ENCODE results near the gene CGNL1. TPM values are rescaled to one million over a fixed set of nuclear protein-coding genes. Genes with fewer than 3 reads are reported as not detected.

CGNL1 gene
- total RNA-seq, 4 donors from 2014 or later = 1.6 to 3.3 (median 2.6) TPM

DNA sequence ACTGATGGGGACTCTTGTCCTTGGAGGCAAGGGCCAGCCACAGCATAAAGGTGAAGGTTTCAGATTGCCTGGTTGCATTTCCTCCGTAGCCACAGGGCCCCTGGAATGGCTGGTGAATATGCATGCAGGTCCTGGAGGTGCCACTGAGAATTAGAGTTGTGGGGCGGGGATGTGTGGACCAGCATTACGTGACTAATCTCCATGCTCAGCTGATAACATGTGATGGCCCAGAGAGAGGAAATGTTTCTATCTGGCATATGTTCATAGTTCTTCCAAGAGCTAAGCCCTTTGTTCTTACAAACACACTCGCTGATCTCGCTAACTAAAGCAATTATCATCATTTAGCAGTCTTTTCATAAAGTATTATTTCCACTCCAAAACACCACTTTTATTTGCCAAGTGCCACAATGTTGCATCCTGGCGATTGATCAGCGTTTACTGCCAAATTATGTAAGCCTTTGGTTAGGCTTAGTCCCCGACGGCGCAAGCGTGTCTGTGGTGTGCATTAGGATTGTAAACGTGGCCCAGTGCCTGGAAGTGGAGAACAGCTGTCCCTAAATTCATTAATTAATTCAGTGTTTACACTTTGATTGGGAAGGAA is 55.9 kb downstream of the CGNL1 start:
- TF ChIP-seq, protein P1, sequence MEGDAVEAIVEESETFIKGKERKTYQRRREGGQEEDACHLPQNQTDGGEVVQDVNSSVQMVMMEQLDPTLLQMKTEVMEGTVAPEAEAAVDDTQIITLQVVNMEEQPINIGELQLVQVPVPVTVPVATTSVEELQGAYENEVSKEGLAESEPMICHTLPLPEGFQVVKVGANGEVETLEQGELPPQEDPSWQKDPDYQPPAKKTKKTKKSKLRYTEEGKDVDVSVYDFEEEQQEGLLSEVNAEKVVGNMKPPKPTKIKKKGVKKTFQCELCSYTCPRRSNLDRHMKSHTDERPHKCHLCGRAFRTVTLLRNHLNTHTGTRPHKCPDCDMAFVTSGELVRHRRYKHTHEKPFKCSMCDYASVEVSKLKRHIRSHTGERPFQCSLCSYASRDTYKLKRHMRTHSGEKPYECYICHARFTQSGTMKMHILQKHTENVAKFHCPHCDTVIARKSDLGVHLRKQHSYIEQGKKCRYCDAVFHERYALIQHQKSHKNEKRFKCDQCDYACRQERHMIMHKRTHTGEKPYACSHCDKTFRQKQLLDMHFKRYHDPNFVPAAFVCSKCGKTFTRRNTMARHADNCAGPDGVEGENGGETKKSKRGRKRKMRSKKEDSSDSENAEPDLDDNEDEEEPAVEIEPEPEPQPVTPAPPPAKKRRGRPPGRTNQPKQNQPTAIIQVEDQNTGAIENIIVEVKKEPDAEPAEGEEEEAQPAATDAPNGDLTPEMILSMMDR (IDR thresholded peaks at IDR 0.05; ENCODE audit: low read depth) = no peak

DNA sequence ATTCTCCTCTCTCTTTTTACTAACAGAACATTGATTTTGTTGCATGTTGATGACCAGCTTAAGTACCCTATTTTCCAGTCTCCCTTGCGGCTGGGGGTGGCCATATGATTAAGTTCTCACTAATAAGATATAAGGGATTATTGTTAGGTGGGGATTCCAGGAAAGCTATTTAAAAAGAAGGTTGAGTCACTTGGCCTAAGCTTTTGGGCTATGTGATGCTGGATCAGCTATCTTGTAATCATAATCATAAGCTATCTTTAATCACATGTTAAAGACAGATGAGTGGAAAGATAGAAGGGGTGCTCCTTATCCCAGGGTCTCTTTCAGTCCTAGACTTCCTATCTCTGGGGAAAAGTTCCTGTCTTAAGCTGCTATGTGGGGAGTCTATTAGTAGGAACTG is 59.9 kb downstream of the CGNL1 start:
- TF ChIP-seq, protein P1 (IDR thresholded peaks at IDR 0.05; ENCODE audit: low read depth) = no peak

DNA sequence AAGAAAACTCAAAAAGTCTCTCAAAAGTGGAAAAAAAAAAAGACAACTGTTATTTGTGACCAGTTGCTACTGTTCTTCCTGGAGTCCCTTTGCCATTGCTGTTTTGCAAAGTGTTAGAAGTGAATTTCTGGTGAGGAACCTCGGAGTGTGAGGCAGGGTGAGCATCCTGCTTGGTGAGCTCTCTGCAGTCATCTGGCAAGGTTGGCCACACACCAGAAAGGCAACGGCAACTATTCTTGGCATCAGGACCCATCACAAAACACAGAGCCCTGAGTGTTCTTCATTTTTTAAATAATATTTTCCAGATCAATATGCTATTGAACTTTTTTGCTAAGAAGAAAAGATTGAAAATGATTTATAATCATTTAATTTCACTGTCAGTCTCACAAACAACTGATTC is 60.7 kb downstream of the CGNL1 start:
- TF ChIP-seq, protein P1 (IDR thresholded peaks at IDR 0.05; ENCODE audit: low read depth) = no peak

- TF ChIP-seq, protein P1 (IDR thresholded peaks at IDR 0.05; ENCODE audit: low read depth) = no peak
Measured at GRCh38 chr15:57437564-57437963, 61.3 kb downstream of the CGNL1 start.

- TF ChIP-seq, protein P1 (IDR thresholded peaks at IDR 0.05; ENCODE audit: low read depth) = no peak
Measured at GRCh38 chr15:57438166-57438565, 61.9 kb downstream of the CGNL1 start.

DNA sequence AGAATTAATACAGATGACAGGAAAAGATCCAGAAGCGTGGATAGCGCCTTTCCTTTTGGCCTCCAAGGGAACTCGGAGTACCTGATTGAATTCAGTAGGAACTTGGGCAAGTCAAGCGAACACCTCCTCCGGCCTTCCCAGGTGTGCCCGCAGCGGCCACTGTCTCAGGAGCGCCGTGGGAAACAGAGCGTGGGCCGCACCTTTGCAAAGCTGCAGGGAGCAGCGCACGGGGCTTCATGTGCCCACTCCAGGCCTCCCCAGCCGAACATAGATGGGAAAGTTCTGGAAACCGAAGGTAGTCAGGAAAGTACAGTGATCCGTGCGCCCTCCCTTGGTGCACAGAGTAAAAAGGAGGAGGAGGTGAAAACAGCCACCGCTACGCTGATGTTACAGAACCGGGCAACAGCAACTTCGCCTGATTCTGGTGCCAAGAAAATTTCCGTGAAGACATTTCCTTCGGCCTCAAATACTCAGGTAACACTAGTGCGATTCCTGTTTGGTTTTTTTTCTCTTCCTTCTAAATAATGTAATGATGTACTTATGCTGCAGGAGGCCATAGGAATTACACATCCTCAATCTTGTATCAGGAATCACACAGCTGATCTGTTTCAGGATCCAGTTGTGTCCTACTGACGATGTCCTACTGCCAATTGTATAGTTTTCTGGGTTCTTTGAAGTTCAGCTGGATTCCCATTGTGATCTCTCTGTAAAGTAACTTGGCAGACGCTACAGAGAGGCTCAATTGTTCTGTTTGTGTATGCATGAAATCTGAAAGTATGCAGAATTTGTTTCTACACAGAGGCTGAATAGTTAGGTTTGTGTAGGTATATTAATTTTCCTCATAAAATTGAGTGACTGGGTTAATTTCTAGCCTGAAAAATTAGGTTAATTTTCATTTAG is 63.1 kb downstream of the CGNL1 start:
- TF ChIP-seq, protein P1 (IDR thresholded peaks at IDR 0.05; ENCODE audit: low read depth) = no peak

DNA sequence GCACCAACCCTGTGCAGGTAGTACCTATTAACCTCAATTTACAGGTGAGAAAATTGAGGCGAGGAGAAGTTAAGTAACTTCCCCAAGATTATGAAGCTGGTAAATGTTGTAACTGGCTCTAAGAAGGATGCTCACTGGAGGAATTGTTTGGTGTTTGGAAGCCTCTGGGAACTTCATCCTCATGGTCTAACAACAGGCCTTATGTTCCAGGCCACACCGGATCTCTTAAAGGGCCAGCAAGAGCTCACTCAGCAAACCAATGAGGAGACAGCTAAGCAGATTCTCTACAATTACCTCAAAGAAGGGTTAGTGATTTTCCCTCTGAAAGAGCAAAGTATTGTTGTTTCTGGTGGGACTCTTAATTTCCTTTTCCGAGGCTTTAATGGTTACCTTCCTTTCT is 63.9 kb downstream of the CGNL1 start:
- TF ChIP-seq, protein P1 (IDR thresholded peaks at IDR 0.05; ENCODE audit: low read depth) = no peak
